SKM-1 treated with dmso at 0.1 percent for 144 hours (cell line): ENCODE results near the gene CITED4.
A peak's percentile ranks its signal among the peaks of the same experiment; 100 is the strongest.

Experiments
- DNase-seq: peaks from one replicate; lab custom pipeline; 2025; ENCODE audit not compliant: unreplicated experiment; lab: John Stamatoyannopoulos, UW

The CITED4 gene

GRCh38 chr1:40855513-40855912 lies 6.7 kb downstream of the CITED4 start:
- DNase-seq = no peak

GRCh38 chr1:40853885-40854170 lies 8.3 kb downstream of the CITED4 start:
- no peak for DNase-seq

GRCh38 chr1:40853113-40853884 lies 8.9 kb downstream of the CITED4 start:
- DNase-seq = no peak

GRCh38 chr1:40851643-40852042 lies 10.5 kb downstream of the CITED4 start:
- no peak for DNase-seq

- peak; percentile 50 for DNase-seq
These were observed 12.2 kb downstream of the CITED4 start for GRCh38 chr1:40849801-40850592.

- DNase-seq = peak; percentile 45
These were observed 13.5 kb downstream of the CITED4 start for GRCh38 chr1:40848530-40849189.

- no peak for DNase-seq
These were observed 15.0 kb downstream of the CITED4 start for GRCh38 chr1:40847023-40847745.

- DNase-seq = no peak
These were observed 16.3 kb downstream of the CITED4 start for GRCh38 chr1:40845895-40846294.

- no peak for DNase-seq
These were observed 17.0 kb downstream of the CITED4 start for GRCh38 chr1:40844887-40845878.

- no peak for DNase-seq
These were observed 18.1 kb downstream of the CITED4 start for GRCh38 chr1:40844079-40844478.

- no peak for DNase-seq
These were observed 19.5 kb downstream of the CITED4 start for GRCh38 chr1:40842691-40843090.

GRCh38 chr1:40842207-40842606 lies 20.0 kb downstream of the CITED4 start:
- DNase-seq = no peak

- no peak for DNase-seq
These were observed 20.6 kb downstream of the CITED4 start for GRCh38 chr1:40841602-40842001.

GRCh38 chr1:40840526-40841323 lies 21.4 kb downstream of the CITED4 start:
- no peak for DNase-seq

GRCh38 chr1:40839943-40840335 lies 22.2 kb downstream of the CITED4 start:
- no peak for DNase-seq

- DNase-seq = no peak
These were observed 22.9 kb downstream of the CITED4 start for GRCh38 chr1:40838980-40839942.

- no peak for DNase-seq
These were observed 23.9 kb downstream of the CITED4 start for GRCh38 chr1:40838045-40838979.
